GM10248 (cell line): ENCODE results near the gene GPHN.

Source experiments
- CTCF ChIA-PET: fragments of 300-600 bp; sonication (Branson Sonifier 250); formaldehyde crosslinking; extraction: SDS; loops from one replicate; lab custom pipeline; 2021; ENCODE audit warnings: antibody characterized with exemption; lab: Yijun Ruan, JAX
- POLR2A ChIA-PET: fragments of 350-650 bp; sonication (Branson Sonifier 250); formaldehyde crosslinking; extraction: SDS; loops from one replicate; lab custom pipeline; 2020; ENCODE audit warnings: antibody characterized with exemption; lab: Yijun Ruan, JAX
- DNase-seq: peaks from one replicate; pipeline ENCODE4 v3.0.0; 2012; ENCODE audit errors: extremely low spot score
- TF ChIP-seq, protein P1 (sequence below): IDR thresholded peaks from 2 replicates; pipeline ENCODE4 v1.5.1; 2012; ENCODE audit warnings: mild to moderate bottlenecking, low read depth; ENCODE audit errors: extremely low read depth, missing control alignments, control extremely low read depth

The GPHN gene

GRCh38 chr14:66473223-66473622 is 34.7 kb upstream of the GPHN start:
- CTCF ChIA-PET, result interaction anchor here (1.0 kb wide), 1 partner anchor 20 kb away, joined by 3 read pairs; no protein-coding TSS in a partner anchor
- POLR2A ChIA-PET, result no interaction called here
- TF ChIP-seq, protein P1, sequence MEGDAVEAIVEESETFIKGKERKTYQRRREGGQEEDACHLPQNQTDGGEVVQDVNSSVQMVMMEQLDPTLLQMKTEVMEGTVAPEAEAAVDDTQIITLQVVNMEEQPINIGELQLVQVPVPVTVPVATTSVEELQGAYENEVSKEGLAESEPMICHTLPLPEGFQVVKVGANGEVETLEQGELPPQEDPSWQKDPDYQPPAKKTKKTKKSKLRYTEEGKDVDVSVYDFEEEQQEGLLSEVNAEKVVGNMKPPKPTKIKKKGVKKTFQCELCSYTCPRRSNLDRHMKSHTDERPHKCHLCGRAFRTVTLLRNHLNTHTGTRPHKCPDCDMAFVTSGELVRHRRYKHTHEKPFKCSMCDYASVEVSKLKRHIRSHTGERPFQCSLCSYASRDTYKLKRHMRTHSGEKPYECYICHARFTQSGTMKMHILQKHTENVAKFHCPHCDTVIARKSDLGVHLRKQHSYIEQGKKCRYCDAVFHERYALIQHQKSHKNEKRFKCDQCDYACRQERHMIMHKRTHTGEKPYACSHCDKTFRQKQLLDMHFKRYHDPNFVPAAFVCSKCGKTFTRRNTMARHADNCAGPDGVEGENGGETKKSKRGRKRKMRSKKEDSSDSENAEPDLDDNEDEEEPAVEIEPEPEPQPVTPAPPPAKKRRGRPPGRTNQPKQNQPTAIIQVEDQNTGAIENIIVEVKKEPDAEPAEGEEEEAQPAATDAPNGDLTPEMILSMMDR, result no peak

GRCh38 chr14:66476964-66477363 is 31.0 kb upstream of the GPHN start:
- POLR2A ChIA-PET, result no interaction called here
- no peak for DNase-seq
- TF ChIP-seq, protein P1, result no peak
- CTCF ChIA-PET, result interaction anchor here (0.9 to 1.5 kb wide), 2 partner anchors 9 to 809 kb away, joined by 3 to 5 read pairs; no protein-coding TSS in a partner anchor

More at GRCh38 chr14:66473223-66473622, 34.7 kb upstream of the GPHN start:
- no peak for DNase-seq

GRCh38 chr14:66477567-66477966 is 30.4 kb upstream of the GPHN start:
- no peak for DNase-seq
- ChIA-PET CTCF (interaction anchor here (0.7 to 1.5 kb wide), 3 partner anchors 9 to 19 kb away, joined by 3 to 5 read pairs (median 3); no protein-coding TSS in a partner anchor), POLR2A (no interaction called here)
- TF ChIP-seq, protein P1, result no peak

DNA sequence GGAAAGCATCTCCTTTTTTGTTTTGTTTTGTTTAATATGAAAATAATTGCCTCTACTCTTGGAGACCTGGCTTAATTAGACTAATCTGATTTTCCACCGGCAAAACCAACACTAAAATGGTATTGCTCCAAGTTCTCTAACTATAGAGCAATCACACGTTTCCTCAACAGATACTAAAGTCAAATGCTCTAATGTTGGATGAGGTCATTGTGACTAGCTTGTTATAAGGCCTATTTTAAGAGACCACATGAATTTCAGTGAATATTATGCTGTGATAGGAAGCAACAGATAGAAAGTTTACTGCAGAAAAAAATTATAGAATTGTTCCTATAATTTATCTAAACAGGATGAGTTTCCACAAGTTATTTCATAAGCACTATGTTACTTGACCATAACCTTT is 25.1 kb upstream of the GPHN start:
- no peak for DNase-seq
- ChIA-PET CTCF (interaction anchor here (1.6 to 2.4 kb wide), 3 partner anchors 9 to 12 kb away, joined by 5 to 10 read pairs (median 7); no protein-coding TSS in a partner anchor), POLR2A (no interaction called here)
- TF ChIP-seq, protein P1, result no peak

DNA sequence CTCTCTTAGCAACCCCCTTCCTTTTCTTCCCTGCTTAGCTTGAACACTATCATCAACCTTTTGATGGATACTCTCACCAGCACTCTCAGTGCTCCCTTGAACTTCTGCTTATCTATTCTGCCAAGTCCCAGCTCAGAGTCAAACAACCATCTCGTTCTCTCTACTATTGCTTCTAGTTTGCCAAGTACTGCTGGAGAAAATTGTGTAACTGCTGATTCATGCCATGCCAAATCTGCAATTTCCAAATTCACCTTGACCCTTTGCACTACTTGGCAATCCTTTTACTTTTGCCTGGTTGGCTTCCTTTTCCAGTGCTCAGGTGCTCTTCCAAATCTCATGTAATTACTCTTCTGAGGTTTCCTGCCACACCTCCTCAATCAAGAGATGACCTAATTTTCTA is 24.6 kb upstream of the GPHN start:
- TF ChIP-seq, protein P1, result no peak
- POLR2A ChIA-PET, result no interaction called here
- DNase-seq, result no peak
- CTCF ChIA-PET, result interaction anchor here (1.7 to 2.4 kb wide), 2 partner anchors 9 to 12 kb away, joined by 7 to 10 read pairs; no protein-coding TSS in a partner anchor

- no peak for DNase-seq
- TF ChIP-seq, protein P1, result no peak
- ChIA-PET POLR2A (no interaction called here), CTCF (interaction anchor here (0.9 to 1.9 kb wide), 2 partner anchors 9 to 10 kb away, joined by 4 read pairs; no protein-coding TSS in a partner anchor)
Observed at GRCh38 chr14:66485029-66485428, 22.9 kb upstream of the GPHN start.
